ENCODE measurements around the gene CLMN. TPM values are rescaled to one million over a fixed set of nuclear protein-coding genes. Genes with fewer than 3 reads are reported as not detected.

CLMN gene
- total and polyA plus RNA-seq, 8 donors = 5.3 to 42.9 (median 20.1) TPM

- WGBS, 5 donors = 88 to 96% (median 93%) methylated on average over 3 of the region's 3 CpGs
- intact Hi-C loops (cut with DNase I; ENCODE audit: low total_unique reads) = no loop called here
- H3K4me3 ChIP-seq = no peak overlapping the region
- peaks cover 0 to 32% (median 21%) of the 10 kb centered on the region in 4 donors for H3K36me3 ChIP-seq
- no peaks in the 10 kb centered on the region for H3K27me3 ChIP-seq
- H3K4me1 ChIP-seq = peaks cover 22 to 59% (median 24%) of the 10 kb centered on the region in 4 donors
- TF ChIP-seq POLR2AphosphoS5 (IDR thresholded peaks at IDR 0.05) (no peak), CTCF (IDR thresholded peaks at IDR 0.05) (no peak), EP300 (IDR thresholded peaks at IDR 0.05) (no peak), POLR2A (IDR thresholded peaks at IDR 0.05) (no peak)
- no peak overlapping the region for H3K27ac ChIP-seq
- peaks cover 0 to 5% (median 0%) of the 10 kb centered on the region in 4 donors for H3K9me3 ChIP-seq
- no peak for DNase-seq
Measured at GRCh38 chr14:95188380-95188779, 131.3 kb downstream of the CLMN start.

GRCh38 chr14:95185767-95186392 is 133.8 kb downstream of the CLMN start:
- peaks cover 0 to 5% (median 0%) of the 10 kb centered on the region in 4 donors for H3K9me3 ChIP-seq
- H3K27ac ChIP-seq = peak overlapping the region; percentile 37 to 86 (median 72)
- DNase-seq = no peak
- no peaks in the 10 kb centered on the region for H3K27me3 ChIP-seq
- peaks cover 0 to 14% (median 5%) of the 10 kb centered on the region in 4 donors for H3K36me3 ChIP-seq
- WGBS, 5 donors = 59 to 78% (median 73%) methylated on average over 11 of the region's 11 CpGs
- H3K4me1 ChIP-seq = peaks cover 29 to 63% (median 34%) of the 10 kb centered on the region in 4 donors
- TF ChIP-seq CTCF (IDR thresholded peaks at IDR 0.05) (no peak), EP300 (IDR thresholded peaks at IDR 0.05) (no peak), POLR2A (IDR thresholded peaks at IDR 0.05) (no peak), POLR2AphosphoS5 (IDR thresholded peaks at IDR 0.05) (no peak)
- H3K4me3 ChIP-seq = peak overlapping the region in 1 of 4 donors; percentile 16
- intact Hi-C loops (cut with DNase I; ENCODE audit: low total_unique reads) = no loop called here

GRCh38 chr14:95185033-95185766 is 134.5 kb downstream of the CLMN start:
- peaks cover 0 to 5% (median 0%) of the 10 kb centered on the region in 4 donors for H3K9me3 ChIP-seq
- 56 to 79% (median 66%) methylated on average over 12 of the region's 12 CpGs for WGBS, 5 donors
- TF ChIP-seq POLR2A (IDR thresholded peaks at IDR 0.05) (no peak), POLR2AphosphoS5 (IDR thresholded peaks at IDR 0.05) (peak; percentile 30 to 86 (median 80)), CTCF (IDR thresholded peaks at IDR 0.05) (no peak), EP300 (IDR thresholded peaks at IDR 0.05) (peak; percentile 31)
- H3K36me3 ChIP-seq = peaks cover 0 to 11% (median 5%) of the 10 kb centered on the region in 4 donors
- intact Hi-C loops (cut with DNase I; ENCODE audit: low total_unique reads) = no loop called here
- peak overlapping the region; percentile 37 to 86 (median 72) for H3K27ac ChIP-seq
- no peaks in the 10 kb centered on the region for H3K27me3 ChIP-seq
- peak; percentile 44 to 80 for DNase-seq
- peaks cover 29 to 56% (median 33%) of the 10 kb centered on the region in 4 donors for H3K4me1 ChIP-seq
- H3K4me3 ChIP-seq = no peak overlapping the region

- no peak for TF ChIP-seq CTCF (IDR thresholded peaks at IDR 0.05)
- TF ChIP-seq POLR2AphosphoS5 (IDR thresholded peaks at IDR 0.05) = no peak
- no peak for TF ChIP-seq POLR2A (IDR thresholded peaks at IDR 0.05)
- no peak for TF ChIP-seq EP300 (IDR thresholded peaks at IDR 0.05)
- H3K4me1 ChIP-seq = peaks cover 29 to 50% (median 31%) of the 10 kb centered on the region in 4 donors
- DNase-seq = peak in 1 of 2 donors; percentile 43
- H3K36me3 ChIP-seq = peaks cover 0 to 16% (median 5%) of the 10 kb centered on the region in 4 donors
- 13 to 38% (median 17%) methylated on average over 2 of the region's 2 CpGs for WGBS, 5 donors
- no peaks in the 10 kb centered on the region for H3K27me3 ChIP-seq
- H3K4me3 ChIP-seq = no peak overlapping the region
- peaks cover 0 to 5% (median 0%) of the 10 kb centered on the region in 4 donors for H3K9me3 ChIP-seq
- H3K27ac ChIP-seq = peak overlapping the region; percentile 53 to 86 (median 72)
- intact Hi-C loops (cut with DNase I; ENCODE audit: low total_unique reads) = no loop called here
Measured at GRCh38 chr14:95184413-95184790, 135.3 kb downstream of the CLMN start.
